ENCODE measurements around the gene FEZ2. TPM values are rescaled to one million over a fixed set of nuclear protein-coding genes. Genes with fewer than 3 reads are reported as not detected.

The FEZ2 gene
- total and polyA plus RNA-seq, 2 of the 13 experiments (the other 11 are each of a cell fraction or from before 2014, with no cell fraction given), result 42.5 to 59.1 TPM

GRCh38 chr2:36566887-36567286 is 31.1 kb downstream of the FEZ2 start:
- Histone ChIP-seq H3K9ac (ENCODE audit: insufficient read depth, low read depth, low read length) (no peak overlapping the region), H3K27ac (ENCODE audit: extremely low read length, insufficient read depth, low read length) (no peak overlapping the region), H3K27me3 (ENCODE audit: control insufficient read depth in 1 of 2, insufficient read depth in 2 of 2, low read length in 2 of 2) (no peaks in the 10 kb centered on the region), H4K20me1 (ENCODE audit: insufficient read depth, low read length) (no peaks in the 10 kb centered on the region), H3K9me3 (ENCODE audit: low read length) (no peaks in the 10 kb centered on the region), H2AFZ (ENCODE audit: low read length) (no peak overlapping the region), H3K4me2 (ENCODE audit: low read depth, low read length) (no peak overlapping the region), H3K4me1 (ENCODE audit: insufficient read depth, low read length) (peaks cover 23% of the 10 kb centered on the region), H3K36me3 (replicated peaks in 1 of 2; ENCODE audit: control insufficient read depth in 1 of 2, insufficient read depth in 2 of 2, low read length in 2 of 2) (peaks cover 2 to 29% of the 10 kb centered on the region in 2 experiments; a peak in 4 of 5 replicates), H3K79me2 (ENCODE audit: insufficient read depth, low read length) (no peaks in the 10 kb centered on the region), H3K4me3 (replicated peaks in 1 of 3; ENCODE audit: insufficient read depth in 1 of 3, low read depth in 2 of 3, low read length in 3 of 3) (no peak overlapping the region)
- in situ Hi-C loops (cut with HindIII; ENCODE audit: extremely low pct_ligation_motif_present, low pct_unique_long_range_greater_than_20kb), result no loop called here
- ATAC-seq (no peak), DNase-seq (ENCODE audit: low spot score) (no peak), FAIRE-seq (no peak)
- ChIA-PET POLR2A (no interaction called here), CTCF (ENCODE audit: low intra/inter-chr PET ratio, low total read pairs) (no interaction called here)
- BruUV-seq (replicated peaks), result no TSS peak
- WGBS (ENCODE audit: low lambda C conversion rate), result 97% methylated on average over 4 of the region's 4 CpGs
- intact Hi-C loops (cut with micrococcal nuclease; ENCODE audit: unreplicated experiment), result no loop called here
- TF ChIP-seq, protein P1, sequence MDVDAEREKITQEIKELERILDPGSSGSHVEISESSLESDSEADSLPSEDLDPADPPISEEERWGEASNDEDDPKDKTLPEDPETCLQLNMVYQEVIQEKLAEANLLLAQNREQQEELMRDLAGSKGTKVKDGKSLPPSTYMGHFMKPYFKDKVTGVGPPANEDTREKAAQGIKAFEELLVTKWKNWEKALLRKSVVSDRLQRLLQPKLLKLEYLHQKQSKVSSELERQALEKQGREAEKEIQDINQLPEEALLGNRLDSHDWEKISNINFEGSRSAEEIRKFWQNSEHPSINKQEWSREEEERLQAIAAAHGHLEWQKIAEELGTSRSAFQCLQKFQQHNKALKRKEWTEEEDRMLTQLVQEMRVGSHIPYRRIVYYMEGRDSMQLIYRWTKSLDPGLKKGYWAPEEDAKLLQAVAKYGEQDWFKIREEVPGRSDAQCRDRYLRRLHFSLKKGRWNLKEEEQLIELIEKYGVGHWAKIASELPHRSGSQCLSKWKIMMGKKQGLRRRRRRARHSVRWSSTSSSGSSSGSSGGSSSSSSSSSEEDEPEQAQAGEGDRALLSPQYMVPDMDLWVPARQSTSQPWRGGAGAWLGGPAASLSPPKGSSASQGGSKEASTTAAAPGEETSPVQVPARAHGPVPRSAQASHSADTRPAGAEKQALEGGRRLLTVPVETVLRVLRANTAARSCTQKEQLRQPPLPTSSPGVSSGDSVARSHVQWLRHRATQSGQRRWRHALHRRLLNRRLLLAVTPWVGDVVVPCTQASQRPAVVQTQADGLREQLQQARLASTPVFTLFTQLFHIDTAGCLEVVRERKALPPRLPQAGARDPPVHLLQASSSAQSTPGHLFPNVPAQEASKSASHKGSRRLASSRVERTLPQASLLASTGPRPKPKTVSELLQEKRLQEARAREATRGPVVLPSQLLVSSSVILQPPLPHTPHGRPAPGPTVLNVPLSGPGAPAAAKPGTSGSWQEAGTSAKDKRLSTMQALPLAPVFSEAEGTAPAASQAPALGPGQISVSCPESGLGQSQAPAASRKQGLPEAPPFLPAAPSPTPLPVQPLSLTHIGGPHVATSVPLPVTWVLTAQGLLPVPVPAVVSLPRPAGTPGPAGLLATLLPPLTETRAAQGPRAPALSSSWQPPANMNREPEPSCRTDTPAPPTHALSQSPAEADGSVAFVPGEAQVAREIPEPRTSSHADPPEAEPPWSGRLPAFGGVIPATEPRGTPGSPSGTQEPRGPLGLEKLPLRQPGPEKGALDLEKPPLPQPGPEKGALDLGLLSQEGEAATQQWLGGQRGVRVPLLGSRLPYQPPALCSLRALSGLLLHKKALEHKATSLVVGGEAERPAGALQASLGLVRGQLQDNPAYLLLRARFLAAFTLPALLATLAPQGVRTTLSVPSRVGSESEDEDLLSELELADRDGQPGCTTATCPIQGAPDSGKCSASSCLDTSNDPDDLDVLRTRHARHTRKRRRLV (CRISPR knock-in tag; IDR thresholded peaks at IDR 0.05), result no peak
- no peak for TF ChIP-seq AFF4 (CRISPR knock-in tag; IDR thresholded peaks at IDR 0.05)
- no peak for TF ChIP-seq ATF1 (CRISPR knock-in tag; IDR thresholded peaks at IDR 0.05)
- TF ChIP-seq, protein P2, sequence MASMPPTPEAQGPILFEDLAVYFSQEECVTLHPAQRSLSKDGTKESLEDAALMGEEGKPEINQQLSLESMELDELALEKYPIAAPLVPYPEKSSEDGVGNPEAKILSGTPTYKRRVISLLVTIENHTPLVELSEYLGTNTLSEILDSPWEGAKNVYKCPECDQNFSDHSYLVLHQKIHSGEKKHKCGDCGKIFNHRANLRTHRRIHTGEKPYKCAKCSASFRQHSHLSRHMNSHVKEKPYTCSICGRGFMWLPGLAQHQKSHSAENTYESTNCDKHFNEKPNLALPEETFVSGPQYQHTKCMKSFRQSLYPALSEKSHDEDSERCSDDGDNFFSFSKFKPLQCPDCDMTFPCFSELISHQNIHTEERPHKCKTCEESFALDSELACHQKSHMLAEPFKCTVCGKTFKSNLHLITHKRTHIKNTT (CRISPR knock-in tag; IDR thresholded peaks at IDR 0.05), result no peak
- TF ChIP-seq SIN3B (IDR thresholded peaks at IDR 0.05; ENCODE audit: low read length), result no peak
- TF ChIP-seq, protein P3, sequence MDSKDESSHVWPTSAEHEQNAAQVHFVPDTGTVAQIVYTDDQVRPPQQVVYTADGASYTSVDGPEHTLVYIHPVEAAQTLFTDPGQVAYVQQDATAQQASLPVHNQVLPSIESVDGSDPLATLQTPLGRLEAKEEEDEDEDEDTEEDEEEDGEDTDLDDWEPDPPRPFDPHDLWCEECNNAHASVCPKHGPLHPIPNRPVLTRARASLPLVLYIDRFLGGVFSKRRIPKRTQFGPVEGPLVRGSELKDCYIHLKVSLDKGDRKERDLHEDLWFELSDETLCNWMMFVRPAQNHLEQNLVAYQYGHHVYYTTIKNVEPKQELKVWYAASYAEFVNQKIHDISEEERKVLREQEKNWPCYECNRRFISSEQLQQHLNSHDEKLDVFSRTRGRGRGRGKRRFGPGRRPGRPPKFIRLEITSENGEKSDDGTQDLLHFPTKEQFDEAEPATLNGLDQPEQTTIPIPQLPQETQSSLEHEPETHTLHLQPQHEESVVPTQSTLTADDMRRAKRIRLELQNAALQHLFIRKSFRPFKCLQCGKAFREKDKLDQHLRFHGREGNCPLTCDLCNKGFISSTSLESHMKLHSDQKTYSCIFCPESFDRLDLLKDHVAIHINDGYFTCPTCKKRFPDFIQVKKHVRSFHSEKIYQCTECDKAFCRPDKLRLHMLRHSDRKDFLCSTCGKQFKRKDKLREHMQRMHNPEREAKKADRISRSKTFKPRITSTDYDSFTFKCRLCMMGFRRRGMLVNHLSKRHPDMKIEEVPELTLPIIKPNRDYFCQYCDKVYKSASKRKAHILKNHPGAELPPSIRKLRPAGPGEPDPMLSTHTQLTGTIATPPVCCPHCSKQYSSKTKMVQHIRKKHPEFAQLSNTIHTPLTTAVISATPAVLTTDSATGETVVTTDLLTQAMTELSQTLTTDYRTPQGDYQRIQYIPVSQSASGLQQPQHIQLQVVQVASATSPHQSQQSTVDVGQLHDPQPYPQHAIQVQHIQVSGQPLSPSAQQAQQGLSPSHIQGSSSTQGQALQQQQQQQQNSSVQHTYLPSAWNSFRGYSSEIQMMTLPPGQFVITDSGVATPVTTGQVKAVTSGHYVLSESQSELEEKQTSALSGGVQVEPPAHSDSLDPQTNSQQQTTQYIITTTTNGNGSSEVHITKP (CRISPR knock-in tag; IDR thresholded peaks at IDR 0.05; ENCODE audit: low read depth), result no peak
- no peak for TF ChIP-seq ZNF382 (CRISPR knock-in tag; IDR thresholded peaks at IDR 0.05; ENCODE audit: borderline replicate concordance)
- TF ChIP-seq ZSCAN30 (CRISPR knock-in tag; IDR thresholded peaks at IDR 0.05), result no peak
- TF ChIP-seq KLF16 (CRISPR knock-in tag; IDR thresholded peaks at IDR 0.05), result no peak
- no peak for TF ChIP-seq ZNF317 (CRISPR knock-in tag; IDR thresholded peaks at IDR 0.05)
- no peak for TF ChIP-seq NKX3-1 (CRISPR knock-in tag; IDR thresholded peaks at IDR 0.05)
